ENCODE data around the gene ETFDH.

- TF ChIP-seq, protein P1, sequence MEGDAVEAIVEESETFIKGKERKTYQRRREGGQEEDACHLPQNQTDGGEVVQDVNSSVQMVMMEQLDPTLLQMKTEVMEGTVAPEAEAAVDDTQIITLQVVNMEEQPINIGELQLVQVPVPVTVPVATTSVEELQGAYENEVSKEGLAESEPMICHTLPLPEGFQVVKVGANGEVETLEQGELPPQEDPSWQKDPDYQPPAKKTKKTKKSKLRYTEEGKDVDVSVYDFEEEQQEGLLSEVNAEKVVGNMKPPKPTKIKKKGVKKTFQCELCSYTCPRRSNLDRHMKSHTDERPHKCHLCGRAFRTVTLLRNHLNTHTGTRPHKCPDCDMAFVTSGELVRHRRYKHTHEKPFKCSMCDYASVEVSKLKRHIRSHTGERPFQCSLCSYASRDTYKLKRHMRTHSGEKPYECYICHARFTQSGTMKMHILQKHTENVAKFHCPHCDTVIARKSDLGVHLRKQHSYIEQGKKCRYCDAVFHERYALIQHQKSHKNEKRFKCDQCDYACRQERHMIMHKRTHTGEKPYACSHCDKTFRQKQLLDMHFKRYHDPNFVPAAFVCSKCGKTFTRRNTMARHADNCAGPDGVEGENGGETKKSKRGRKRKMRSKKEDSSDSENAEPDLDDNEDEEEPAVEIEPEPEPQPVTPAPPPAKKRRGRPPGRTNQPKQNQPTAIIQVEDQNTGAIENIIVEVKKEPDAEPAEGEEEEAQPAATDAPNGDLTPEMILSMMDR (conservative IDR thresholded peaks at IDR 0.05; ENCODE audit: low read length), result no peak
- TF ChIP-seq EZH2phosphoT487 (IDR thresholded peaks at IDR 0.05; ENCODE audit: borderline replicate concordance, low read depth, low read length), result no peak
These were observed 43.7 kb downstream of the ETFDH start for GRCh38 chr4:158715802-158716201.

Data from OCI-LY7 (cell line).